Skeletal muscle satellite cell (primary cell): ENCODE data around the gene SARDH.

Experiments used
- H3K27me3 ChIP-seq: 2 replicates; pipeline ENCODE4 v1.7.0; 2013; ENCODE audit warnings: low read length; ENCODE audit not compliant: control insufficient read depth, insufficient read depth
- H3K36me3 ChIP-seq: 2 replicates; pipeline ENCODE4 v1.7.0; 2013; ENCODE audit warnings: mild to moderate bottlenecking, control low read depth, low read length; ENCODE audit not compliant: insufficient read depth
- H3K4me1 ChIP-seq: 2 replicates; pipeline ENCODE4 v1.7.0; 2013; ENCODE audit warnings: low read length; ENCODE audit not compliant: control insufficient read depth, insufficient read depth
- H3K4me2 ChIP-seq: 2 replicates; pipeline ENCODE4 v1.7.0; 2013; ENCODE audit warnings: mild to moderate bottlenecking, low read length
- H3K4me3 ChIP-seq: 2 replicates; pipeline ENCODE4 v1.7.0; 2013; ENCODE audit warnings: low read length
- H3K9ac ChIP-seq: 2 replicates; pipeline ENCODE4 v1.7.0; 2013; ENCODE audit warnings: mild to moderate bottlenecking, low read depth, low read length, moderate library complexity
- H3K9me3 ChIP-seq: replicated peaks from 2 replicates; pipeline ENCODE4 v1.7.0; 2013; ENCODE audit warnings: mild to moderate bottlenecking, control low read depth, low read length

Gene SARDH

DNA sequence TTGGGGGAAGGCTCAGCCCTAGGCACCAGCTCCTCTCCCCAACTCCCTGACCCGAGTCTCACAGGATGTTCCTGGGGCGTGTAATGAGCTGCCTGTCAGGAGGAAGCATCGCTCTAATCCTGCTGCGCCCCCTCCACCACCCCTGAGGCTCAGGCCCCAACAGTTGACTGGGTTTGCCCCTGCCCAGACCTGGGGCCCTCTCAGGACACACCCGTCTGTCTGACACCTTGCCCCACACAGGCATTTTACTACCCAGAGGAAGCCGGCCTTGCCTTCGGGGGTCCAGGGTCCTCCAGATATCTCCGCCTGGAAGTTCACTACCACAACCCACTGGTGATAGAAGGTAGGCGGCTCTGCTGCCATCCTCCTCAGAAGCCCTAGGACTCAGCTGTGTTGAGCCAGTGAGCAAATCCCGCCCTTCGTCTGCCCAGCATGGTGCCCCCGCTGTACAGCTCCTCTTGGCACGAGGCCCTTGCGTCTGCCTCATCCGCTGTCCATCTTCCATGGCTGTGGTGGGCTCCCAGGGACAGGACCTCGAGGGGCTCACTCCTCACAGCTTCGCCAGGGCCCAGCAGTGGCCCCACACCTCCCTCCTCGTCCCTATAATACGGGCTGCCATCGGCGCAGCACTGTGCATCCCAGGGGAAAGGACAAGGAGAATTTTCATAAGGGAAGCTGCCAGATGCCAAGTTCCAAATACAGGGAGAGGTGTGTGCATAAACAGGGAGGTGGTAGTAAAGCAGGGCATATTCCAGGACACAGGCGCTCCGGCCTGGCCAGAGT is 94.0 kb downstream of the SARDH start:
- Histone ChIP-seq H3K4me3 (no peak overlapping the region), H3K9me3 (no peaks in the 10 kb centered on the region), H3K4me2 (no peak overlapping the region), H3K4me1 (no peaks in the 10 kb centered on the region), H3K9ac (no peak overlapping the region), H3K27me3 (peaks cover 85% of the 10 kb centered on the region), H3K36me3 (no peaks in the 10 kb centered on the region)

DNA sequence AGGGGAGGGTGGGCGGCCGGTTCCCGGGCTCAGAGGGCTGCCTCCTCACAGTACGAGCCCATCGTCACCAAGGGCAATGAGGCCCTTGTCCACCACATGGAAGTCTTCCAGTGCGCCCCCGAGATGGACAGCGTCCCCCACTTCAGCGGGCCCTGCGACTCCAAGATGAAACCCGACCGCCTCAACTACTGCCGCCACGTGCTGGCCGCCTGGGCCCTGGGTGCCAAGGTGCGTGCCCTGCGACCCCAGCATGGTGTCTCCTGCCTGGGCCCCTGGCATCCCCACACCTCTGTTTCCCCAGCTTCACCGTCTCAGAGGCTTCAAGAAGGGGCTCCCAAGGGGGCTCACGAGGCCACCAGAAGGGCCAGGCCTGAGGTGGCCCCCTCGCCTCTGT is 94.8 kb downstream of the SARDH start:
- Histone ChIP-seq H3K9me3 (no peaks in the 10 kb centered on the region), H3K9ac (no peak overlapping the region), H3K4me1 (no peaks in the 10 kb centered on the region), H3K36me3 (no peaks in the 10 kb centered on the region), H3K27me3 (peaks cover 82% of the 10 kb centered on the region), H3K4me3 (no peak overlapping the region), H3K4me2 (no peak overlapping the region)

GRCh38 chr9:133642708-133643361 is 95.3 kb downstream of the SARDH start:
- no peak overlapping the region for H3K4me2 ChIP-seq
- peaks cover 76% of the 10 kb centered on the region for H3K27me3 ChIP-seq
- no peak overlapping the region for H3K9ac ChIP-seq
- H3K4me3 ChIP-seq: no peak overlapping the region
- no peaks in the 10 kb centered on the region for H3K36me3 ChIP-seq
- H3K9me3 ChIP-seq: no peaks in the 10 kb centered on the region
- no peaks in the 10 kb centered on the region for H3K4me1 ChIP-seq

GRCh38 chr9:133641861-133642595 is 96.1 kb downstream of the SARDH start:
- H3K27me3 ChIP-seq: peaks cover 70% of the 10 kb centered on the region
- no peak overlapping the region for H3K4me3 ChIP-seq
- H3K36me3 ChIP-seq: no peaks in the 10 kb centered on the region
- no peak overlapping the region for H3K9ac ChIP-seq
- H3K9me3 ChIP-seq: no peaks in the 10 kb centered on the region
- H3K4me1 ChIP-seq: no peaks in the 10 kb centered on the region
- no peak overlapping the region for H3K4me2 ChIP-seq

DNA sequence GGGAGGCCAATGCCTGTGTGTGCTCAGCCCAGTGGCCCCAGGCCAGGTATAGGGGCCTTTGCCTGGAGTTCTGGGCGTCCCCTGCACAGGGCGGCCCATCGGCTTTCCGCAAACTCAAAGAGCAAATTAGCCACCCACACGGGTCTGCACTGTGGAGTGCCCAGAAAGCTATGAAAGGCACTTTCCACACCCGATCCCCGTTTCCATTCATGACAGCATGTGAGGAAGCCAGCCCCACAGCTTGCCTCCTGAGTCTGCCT is 96.8 kb downstream of the SARDH start:
- no peak overlapping the region for H3K4me3 ChIP-seq

GRCh38 chr9:133640580-133641395 is 97.4 kb downstream of the SARDH start:
- no peak overlapping the region for H3K4me2 ChIP-seq
- H3K36me3 ChIP-seq: no peaks in the 10 kb centered on the region
- no peak overlapping the region for H3K9ac ChIP-seq
- H3K4me3 ChIP-seq: no peak overlapping the region
- no peaks in the 10 kb centered on the region for H3K9me3 ChIP-seq
- H3K4me1 ChIP-seq: no peaks in the 10 kb centered on the region
- H3K27me3 ChIP-seq: peaks cover 68% of the 10 kb centered on the region

More for the DNA sequence above, 96.8 kb downstream of the SARDH start:
- Histone ChIP-seq H3K36me3 (no peaks in the 10 kb centered on the region), H3K27me3 (peaks cover 72% of the 10 kb centered on the region), H3K9ac (no peak overlapping the region), H3K4me2 (no peak overlapping the region), H3K9me3 (no peaks in the 10 kb centered on the region), H3K4me1 (no peaks in the 10 kb centered on the region)

- H3K27me3 ChIP-seq: peaks cover 68% of the 10 kb centered on the region
- H3K4me2 ChIP-seq: no peak overlapping the region
- no peak overlapping the region for H3K4me3 ChIP-seq
- no peaks in the 10 kb centered on the region for H3K9me3 ChIP-seq
- no peaks in the 10 kb centered on the region for H3K4me1 ChIP-seq
- no peaks in the 10 kb centered on the region for H3K36me3 ChIP-seq
- no peak overlapping the region for H3K9ac ChIP-seq
Observed at GRCh38 chr9:133640160-133640559, 98.0 kb downstream of the SARDH start.

DNA sequence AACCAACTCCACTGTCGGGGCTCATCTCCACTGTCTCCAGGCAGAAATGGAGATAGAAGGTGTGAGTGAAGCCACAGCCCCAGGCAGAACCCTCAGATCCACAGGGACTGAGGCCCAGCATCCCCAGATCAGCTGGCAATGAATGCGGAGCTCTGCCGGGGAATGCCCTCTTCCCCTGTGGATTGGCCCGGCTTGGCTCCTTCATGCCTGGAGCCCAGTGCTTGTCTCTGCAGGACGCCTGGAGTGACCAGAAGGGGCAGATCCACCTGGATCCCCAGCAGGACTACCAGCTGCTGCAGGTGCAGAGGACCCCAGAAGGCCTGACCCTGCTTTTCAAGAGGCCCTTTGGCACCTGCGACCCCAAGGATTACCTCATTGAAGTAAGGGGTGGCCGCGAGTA is 98.5 kb downstream of the SARDH start:
- Histone ChIP-seq H3K4me1 (no peaks in the 10 kb centered on the region), H3K36me3 (no peaks in the 10 kb centered on the region), H3K9ac (no peak overlapping the region), H3K4me2 (no peak overlapping the region), H3K9me3 (no peaks in the 10 kb centered on the region), H3K27me3 (peaks cover 68% of the 10 kb centered on the region), H3K4me3 (no peak overlapping the region)

GRCh38 chr9:133638711-133639110 is 99.4 kb downstream of the SARDH start:
- H3K9ac ChIP-seq: no peak overlapping the region
- no peaks in the 10 kb centered on the region for H3K9me3 ChIP-seq
- peaks cover 72% of the 10 kb centered on the region for H3K27me3 ChIP-seq

DNA sequence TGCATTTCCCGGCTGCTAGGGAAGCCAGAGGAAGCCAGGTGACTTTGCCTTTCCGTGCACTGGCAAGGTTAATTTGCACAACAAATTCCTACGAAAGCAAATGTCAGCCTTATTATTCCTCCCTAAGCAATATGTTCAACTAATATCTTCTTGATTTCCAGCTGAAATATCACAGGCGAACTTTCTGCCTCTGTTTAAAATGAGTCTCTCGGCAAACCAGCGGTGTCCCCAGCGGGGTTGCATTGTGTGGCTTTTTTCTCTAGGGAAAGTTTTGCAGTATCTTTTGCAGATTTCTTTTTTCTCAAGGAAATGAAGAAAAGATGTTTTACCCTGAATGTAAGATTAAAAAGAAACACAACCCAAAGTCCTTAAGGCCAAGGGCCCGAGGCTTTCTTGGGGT is 100.1 kb downstream of the SARDH start:
- Histone ChIP-seq H3K4me1 (no peaks in the 10 kb centered on the region), H3K9me3 (no peaks in the 10 kb centered on the region), H3K4me3 (no peak overlapping the region), H3K27me3 (peaks cover 77% of the 10 kb centered on the region), H3K4me2 (no peak overlapping the region), H3K9ac (no peak overlapping the region), H3K36me3 (no peaks in the 10 kb centered on the region)

More at GRCh38 chr9:133638711-133639110, 99.4 kb downstream of the SARDH start:
- Histone ChIP-seq H3K4me2 (no peak overlapping the region), H3K4me1 (no peaks in the 10 kb centered on the region), H3K36me3 (no peaks in the 10 kb centered on the region), H3K4me3 (no peak overlapping the region)

- H3K9me3 ChIP-seq: no peaks in the 10 kb centered on the region
- no peak overlapping the region for H3K9ac ChIP-seq
- H3K4me2 ChIP-seq: no peak overlapping the region
- no peaks in the 10 kb centered on the region for H3K36me3 ChIP-seq
- H3K4me3 ChIP-seq: no peak overlapping the region
- peaks cover 75% of the 10 kb centered on the region for H3K27me3 ChIP-seq
- H3K4me1 ChIP-seq: no peaks in the 10 kb centered on the region
Observed at GRCh38 chr9:133637451-133638055, 100.6 kb downstream of the SARDH start.
